HG03159 (cell line): Measurements from ENCODE around the gene NFKBIE.
"Not testable (repeated sequence)": the region's sequence is repeated elsewhere in the genome, so short reads cannot be mapped to it uniquely, and the experiment has no call there.

ENCODE experiments used
- ATAC-seq: cut with Tn5 transposase; IDR thresholded peaks from one replicate; pipeline ENCODE4 v1.9.1; 2021; ENCODE audit warnings: mild to moderate bottlenecking, moderate library complexity; ENCODE audit not compliant: unreplicated experiment

NFKBIE gene

GRCh38 chr6:44247338-44248302 is 17.7 kb downstream of the NFKBIE start:
- ATAC-seq, result peak; percentile 34

GRCh38 chr6:44246663-44247337 is 18.6 kb downstream of the NFKBIE start, which contains the start of gene HSP90AB1:
Gene HSP90AB1 (plus strand): TSS chr6:44247101. CDS start chr6:44248630, 1,529 bp downstream.
- ATAC-seq, result peak; percentile 68

- ATAC-seq, result peak; percentile 38
Measured at GRCh38 chr6:44245912-44246662, 19.3 kb downstream of the NFKBIE start.

DNA sequence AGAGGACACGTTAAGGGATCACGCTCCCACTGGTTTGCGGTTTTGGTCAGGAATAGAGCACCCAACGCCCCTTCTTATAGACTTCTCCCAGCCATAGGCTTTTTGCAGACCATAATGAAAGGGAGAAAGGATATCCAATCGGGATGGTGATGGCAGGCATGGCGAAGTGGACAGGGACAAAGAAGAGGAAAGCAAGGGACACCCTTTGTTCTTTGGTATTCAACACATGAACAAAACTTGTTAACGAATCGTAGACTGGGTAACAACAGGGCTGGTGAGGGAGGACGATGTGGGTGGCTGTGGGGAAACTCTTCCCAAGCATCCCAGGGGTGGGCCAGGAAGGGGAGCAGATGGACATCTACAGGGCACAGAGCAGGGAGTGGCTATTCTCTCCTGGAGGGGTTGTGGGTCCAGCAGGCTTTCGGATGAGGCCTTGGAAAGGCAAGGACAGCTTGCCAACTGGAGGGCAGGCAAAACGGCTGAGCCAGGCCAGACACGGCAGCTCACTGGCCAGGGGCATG is 19.9 kb downstream of the NFKBIE start:
- no peak for ATAC-seq

DNA sequence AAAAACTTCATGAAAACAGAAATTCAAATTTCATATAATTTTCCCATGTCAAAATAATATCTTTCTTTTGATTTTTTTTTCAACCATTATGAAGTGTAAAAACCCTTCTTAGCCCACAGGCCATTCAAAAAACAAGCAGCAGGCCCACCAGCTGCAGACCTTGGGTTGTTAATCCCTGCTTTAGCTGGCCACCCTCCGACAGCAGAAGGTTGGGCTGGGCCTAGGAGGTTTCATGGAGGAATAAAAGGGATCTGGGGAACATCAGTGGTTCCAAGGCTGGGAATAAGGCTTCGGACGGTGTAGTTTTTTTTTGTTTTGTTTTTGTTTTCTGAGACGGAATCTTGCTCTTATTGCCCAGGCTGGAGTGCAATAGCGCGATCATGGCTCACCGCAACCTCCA is 22.0 kb downstream of the NFKBIE start:
- ATAC-seq, result no peak

- ATAC-seq, result no peak
Measured at GRCh38 chr6:44238687-44239350, 26.5 kb downstream of the NFKBIE start.

DNA sequence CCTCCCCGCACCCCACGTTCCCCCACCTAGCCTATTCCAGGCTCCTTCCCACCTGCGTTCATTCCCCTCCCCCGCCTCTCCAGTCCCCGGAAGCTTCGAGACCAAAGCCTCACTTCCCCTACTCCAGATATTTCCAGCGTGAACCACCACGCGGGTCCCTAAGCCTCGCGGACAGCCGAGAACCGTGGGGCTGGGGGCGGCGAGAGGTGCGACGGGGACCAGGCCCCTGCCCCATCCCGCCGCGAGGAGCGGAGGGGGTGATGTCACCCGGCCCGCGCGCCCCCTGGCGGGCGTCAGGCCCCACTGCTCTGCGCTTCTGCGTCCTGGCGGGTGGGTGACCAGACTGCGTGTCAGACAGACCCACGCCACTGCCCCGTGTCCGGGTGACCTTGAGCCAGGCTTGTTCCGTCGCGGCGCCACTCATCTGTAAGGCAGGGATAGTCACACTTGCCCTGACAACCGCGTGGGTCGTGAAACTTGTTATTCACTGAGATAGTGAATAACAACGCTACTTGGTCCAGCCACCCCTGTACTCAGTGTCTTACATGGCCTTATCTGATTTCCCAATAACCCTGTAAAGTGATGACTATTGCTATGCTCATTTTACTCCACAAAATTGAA is 27.4 kb downstream of the NFKBIE start:
- ATAC-seq, result peak; percentile 83

GRCh38 chr6:44237021-44237812 is 28.1 kb downstream of the NFKBIE start:
- peak; percentile 55 for ATAC-seq

GRCh38 chr6:44235891-44236516 is 29.3 kb downstream of the NFKBIE start:
- no peak for ATAC-seq

GRCh38 chr6:44235269-44235668 is 30.1 kb downstream of the NFKBIE start:
- ATAC-seq, result no peak

GRCh38 chr6:44234101-44235025 is 31.0 kb downstream of the NFKBIE start:
- no peak for ATAC-seq

DNA sequence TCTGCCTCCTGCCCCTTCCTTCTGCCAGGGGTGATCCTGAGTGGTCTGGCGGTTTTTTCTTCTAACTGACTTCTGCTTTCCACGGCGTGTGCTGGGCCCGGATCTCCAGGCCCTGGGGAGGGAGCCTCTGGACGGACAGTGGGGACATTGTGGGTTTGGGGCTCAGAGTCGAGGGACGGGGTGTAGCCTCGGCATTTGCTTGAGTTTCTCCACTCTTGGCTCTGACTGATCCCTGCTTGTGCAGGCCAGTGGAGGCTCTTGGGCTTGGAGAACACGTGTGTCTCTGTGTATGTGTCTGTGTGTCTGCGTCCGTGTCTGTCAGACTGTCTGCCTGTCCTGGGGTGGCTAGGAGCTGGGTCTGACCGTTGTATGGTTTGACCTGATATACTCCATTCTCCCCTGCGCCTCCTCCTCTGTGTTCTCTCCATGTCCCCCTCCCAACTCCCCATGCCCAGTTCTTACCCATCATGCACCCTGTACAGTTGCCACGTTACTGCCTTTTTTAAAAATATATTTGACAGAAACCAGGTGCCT is 31.7 kb downstream of the NFKBIE start:
- no peak for ATAC-seq

DNA sequence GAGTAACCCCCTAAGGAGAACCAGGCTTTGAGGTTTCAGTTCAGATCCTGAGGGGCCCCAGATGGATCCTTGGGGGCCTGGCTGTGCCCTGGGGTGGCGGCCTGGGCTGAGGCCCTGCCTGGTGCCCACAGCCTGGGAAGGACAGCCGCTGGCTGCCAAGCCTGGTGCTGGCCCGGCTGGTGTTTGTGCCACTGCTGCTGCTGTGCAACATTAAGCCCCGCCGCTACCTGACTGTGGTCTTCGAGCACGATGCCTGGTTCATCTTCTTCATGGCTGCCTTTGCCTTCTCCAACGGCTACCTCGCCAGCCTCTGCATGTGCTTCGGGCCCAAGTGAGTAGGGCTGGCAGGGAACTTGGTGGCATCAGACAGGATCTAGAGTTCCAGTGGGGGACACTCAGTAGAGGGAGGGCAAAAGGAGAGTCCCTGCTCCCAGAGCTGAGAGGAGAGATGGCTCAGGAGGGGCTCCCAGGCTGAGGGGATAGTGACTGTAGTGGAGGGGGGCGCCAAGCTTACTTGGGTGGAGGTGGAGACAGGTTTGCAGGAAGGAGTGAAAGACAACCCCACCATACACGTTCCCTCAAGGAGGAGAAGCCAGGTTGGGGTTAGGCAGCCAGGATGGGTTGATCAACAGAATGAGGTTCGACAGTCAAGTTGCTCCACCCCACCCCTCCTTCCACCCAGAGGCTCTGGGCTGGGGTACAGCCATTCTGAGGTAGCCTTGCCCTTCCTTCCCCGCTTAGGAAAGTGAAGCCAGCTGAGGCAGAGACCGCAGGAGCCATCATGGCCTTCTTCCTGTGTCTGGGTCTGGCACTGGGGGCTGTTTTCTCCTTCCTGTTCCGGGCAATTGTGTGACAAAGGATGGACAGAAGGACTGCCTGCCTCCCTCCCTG is 32.4 kb downstream of the NFKBIE start:
- no peak for ATAC-seq

- ATAC-seq, result not testable (repeated sequence)
Measured at GRCh38 chr6:44231426-44231825, 33.9 kb downstream of the NFKBIE start.

GRCh38 chr6:44230034-44230675 is 35.2 kb downstream of the NFKBIE start:
- ATAC-seq, result no peak
